Natural killer cell (primary cell): ENCODE data around the gene TPRX2. TPM values are rescaled to one million over a fixed set of nuclear protein-coding genes. Genes with fewer than 3 reads are reported as not detected.
"Not testable (repeated sequence)": the region's sequence is repeated elsewhere in the genome, so short reads cannot be mapped to it uniquely, and the experiment has no call there.

Experiments
- ATAC-seq, 3 donors: fragments of 150-1000 bp in 2 of 3; fragments of 200-7000 bp in 1 of 3; cut with Tn5 transposase; 1 replicate in 1 of 3; 2 replicates in 2 of 3; pipeline ENCODE4 v1.10.0; 2021; ENCODE audit warnings: mild to moderate bottlenecking in 2 of 3, moderate library complexity in 2 of 3
- DNase-seq, 2 donors: peaks; one replicate each; pipeline versions ENCODE4 v3.0.0 to v3.0.0-alpha.2; 2013 to 2021; ENCODE audit warnings: mixed read lengths in 1 of 2
- H3K27ac ChIP-seq: one replicate; pipeline ENCODE4 v1.5.1; 2013; ENCODE audit warnings: mild to moderate bottlenecking, low read length
- H3K27me3 ChIP-seq: one replicate; pipeline ENCODE4 v1.6.1; 2013; ENCODE audit warnings: low read length; ENCODE audit not compliant: control insufficient read depth, insufficient read depth
- H3K36me3 ChIP-seq: one replicate; pipeline ENCODE4 v1.6.1; 2013; ENCODE audit warnings: low read length; ENCODE audit not compliant: control insufficient read depth, insufficient read depth
- H3K4me1 ChIP-seq: one replicate; pipeline ENCODE4 v1.6.1; 2013; ENCODE audit warnings: low read length; ENCODE audit not compliant: control insufficient read depth, insufficient read depth
- H3K4me3 ChIP-seq: one replicate; pipeline ENCODE4 v1.5.1; 2013; ENCODE audit warnings: low read length
- H3K9me3 ChIP-seq: one replicate; pipeline ENCODE4 v1.6.1; 2013; ENCODE audit warnings: low read length; ENCODE audit not compliant: control insufficient read depth, insufficient read depth
- H3K27ac Mint-ChIP-seq, 2 donors: one replicate each; pipeline ENCODE4 v1.8.0; 2022; ENCODE audit warnings: mild to moderate bottlenecking in 2 of 2, mixed read lengths in 2 of 2, moderate library complexity in 1 of 2
- H3K27me3 Mint-ChIP-seq, 2 donors: one replicate each; pipeline ENCODE4 v1.8.0; 2022; ENCODE audit warnings: low read depth in 2 of 2, mixed read lengths in 2 of 2
- H3K36me3 Mint-ChIP-seq: one replicate; pipeline ENCODE4 v1.8.0; 2022; ENCODE audit warnings: mixed read lengths
- H3K4me1 Mint-ChIP-seq, 2 donors: one replicate each; pipeline ENCODE4 v1.8.0; 2022; ENCODE audit warnings: mixed read lengths in 2 of 2
- H3K4me3 Mint-ChIP-seq: one replicate; pipeline ENCODE4 v1.8.0; 2022; ENCODE audit warnings: mild to moderate bottlenecking, moderate library complexity, mixed read lengths
- H3K9me3 Mint-ChIP-seq, 2 donors: one replicate each; pipeline ENCODE4 v1.8.0; 2022; ENCODE audit warnings: mixed read lengths in 2 of 2
- CTCF ChIP-seq: fragments of 200-600 bp; IDR thresholded peaks from one replicate; pipeline ENCODE4 v1.8.0; 2022; ENCODE audit warnings: antibody characterized with exemption
- WGBS: methylation state at CpG from one replicate; pipeline ENCODE4 v1.1.7; 2013; ENCODE audit warnings: missing lambda C conversion rate; ENCODE audit not compliant: insufficient coverage; 5-methylcytosine and 5-hydroxymethylcytosine counted together
- intact Hi-C: fragments of 100-400 bp; cut with micrococcal nuclease; formaldehyde crosslinking; loops from one replicate; pipeline ENCODE4 v1.14.2; 2022
- total RNA-seq, 4 donors: library from RNA; stranded (reverse); fragments of 120-200 nt in 1 of 4; gene quantifications; one replicate each; pipeline versions ENCODE4 v1.2.3 to v1.2.4, GENCODE V29; 2013 to 2022

TPRX2 gene
- not detected for total RNA-seq
- total RNA-seq (2013), result not detected

- H3K27ac ChIP-seq, H3K4me3 ChIP-seq, intact Hi-C loops, H3K4me3 Mint-ChIP-seq, H3K4me1 ChIP-seq, H3K9me3 Mint-ChIP-seq, H3K27me3 ChIP-seq, H3K36me3 ChIP-seq, H3K4me1 Mint-ChIP-seq, H3K9me3 ChIP-seq, H3K36me3 Mint-ChIP-seq, H3K27ac Mint-ChIP-seq, DNase-seq: not testable (repeated sequence)
- WGBS, result 84% methylated on average over 9 of the region's 9 CpGs
- peak in 1 of 3 donors; percentile 7 for ATAC-seq
- H3K27me3 Mint-ChIP-seq, result peaks cover 8 to 23% of the 10 kb centered on the region in 2 donors
Observed at GRCh38 chr19:47858646-47859285, at the start of gene TPRX2. TSS of gene TPRX2 (plus strand) at chr19:47859235. CDS start at chr19:47859247, 12 bp downstream.

- ATAC-seq (peak; percentile 66 to 82 (median 68)), DNase-seq (peak; percentile 63 to 80)
- H3K9me3 ChIP-seq, result no peaks in the 10 kb centered on the region
- H3K36me3 ChIP-seq, result no peaks in the 10 kb centered on the region
- no peaks in the 10 kb centered on the region for H3K27me3 ChIP-seq
- H3K4me1 Mint-ChIP-seq, result peaks cover 0 to 5% of the 10 kb centered on the region in 2 donors
- no peaks in the 10 kb centered on the region for H3K4me1 ChIP-seq
- H3K4me3 Mint-ChIP-seq, result no peak overlapping the region
- intact Hi-C loops, result no loop called here
- WGBS, result 43% methylated on average over 14 of the region's 17 CpGs
- no peaks in the 10 kb centered on the region for H3K9me3 Mint-ChIP-seq
- no peaks in the 10 kb centered on the region for H3K36me3 Mint-ChIP-seq
- H3K27ac ChIP-seq, result no peak overlapping the region
- TF ChIP-seq CTCF, result peak; percentile 43
- H3K4me3 ChIP-seq, result no peak overlapping the region
- H3K27ac Mint-ChIP-seq, result no peak overlapping the region
- peaks cover 0 to 6% of the 10 kb centered on the region in 2 donors for H3K27me3 Mint-ChIP-seq
Observed at GRCh38 chr19:47813304-47813994, 45.6 kb upstream of the TPRX2 start.

DNA sequence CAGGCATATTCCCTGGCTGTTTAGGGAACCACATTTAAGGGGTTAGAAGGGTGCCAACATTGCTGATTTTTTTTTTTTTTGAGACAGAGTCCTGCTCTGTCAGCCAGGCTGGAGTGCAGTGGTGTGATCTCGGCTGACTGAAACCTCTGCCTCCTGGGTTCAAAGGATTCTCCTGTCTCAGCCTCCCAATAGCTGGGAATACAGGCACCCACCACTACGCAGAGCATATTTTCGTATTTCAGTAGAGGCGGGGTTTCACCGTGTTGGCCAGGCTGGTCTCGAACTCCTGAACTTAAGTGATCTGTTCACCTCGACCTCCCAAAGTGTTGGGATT lies 45.1 kb upstream of the TPRX2 start:
- 67% methylated on average over 7 of the region's 7 CpGs for WGBS
- H3K27ac Mint-ChIP-seq, result no peak overlapping the region
- H3K4me1 ChIP-seq, result no peaks in the 10 kb centered on the region

DNA sequence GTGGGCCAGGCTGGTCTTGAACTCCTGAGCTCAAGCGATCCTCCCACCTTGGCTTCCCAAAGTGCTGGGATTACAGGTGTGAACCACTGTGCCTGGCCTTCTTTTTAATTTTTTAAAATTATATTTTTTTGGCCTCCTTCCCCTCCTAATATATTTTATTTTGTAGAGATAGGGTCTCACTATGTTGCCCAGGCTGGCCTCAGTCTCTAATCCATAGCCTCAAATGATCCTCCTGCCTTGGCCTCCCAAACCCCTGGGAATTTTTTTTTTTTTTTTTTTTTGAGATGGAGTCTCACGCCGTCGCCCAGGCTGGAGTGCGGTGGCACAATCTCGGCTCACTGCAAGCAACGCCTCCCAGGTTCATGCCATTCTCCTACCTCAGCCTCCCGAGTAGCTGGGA lies 42.8 kb upstream of the TPRX2 start:
- H3K4me1 Mint-ChIP-seq, H3K4me1 ChIP-seq, H3K27me3 ChIP-seq, H3K36me3 ChIP-seq, ATAC-seq, H3K9me3 ChIP-seq, H3K9me3 Mint-ChIP-seq, DNase-seq, intact Hi-C loops, H3K27ac ChIP-seq, H3K36me3 Mint-ChIP-seq, H3K4me3 ChIP-seq, H3K4me3 Mint-ChIP-seq, H3K27ac Mint-ChIP-seq: not testable (repeated sequence)
- WGBS, result 92% methylated on average over 7 of the region's 8 CpGs
- H3K27me3 Mint-ChIP-seq, result peaks cover 15 to 16% of the 10 kb centered on the region in 2 donors

More for the DNA sequence above, 45.1 kb upstream of the TPRX2 start:
- ATAC-seq (peak in 2 of 3 donors; percentile 12 to 25), DNase-seq (no peak)
- Mint-ChIP-seq H3K4me1 (peaks cover 0 to 5% of the 10 kb centered on the region in 2 donors), H3K9me3 (no peaks in the 10 kb centered on the region), H3K36me3 (no peaks in the 10 kb centered on the region), H3K4me3 (no peak overlapping the region), H3K27me3 (peaks cover 0 to 6% of the 10 kb centered on the region in 2 donors)
- intact Hi-C loops, result no loop called here
- no peaks in the 10 kb centered on the region for H3K36me3 ChIP-seq
- H3K27ac ChIP-seq, result no peak overlapping the region
- no peaks in the 10 kb centered on the region for H3K27me3 ChIP-seq
- no peak for TF ChIP-seq CTCF
- H3K9me3 ChIP-seq, result no peaks in the 10 kb centered on the region
- H3K4me3 ChIP-seq, result no peak overlapping the region

- ATAC-seq, H3K27ac Mint-ChIP-seq: not testable (repeated sequence)
Observed at GRCh38 chr19:47818221-47818620, 40.8 kb upstream of the TPRX2 start.

More at GRCh38 chr19:47818221-47818620, 40.8 kb upstream of the TPRX2 start:
- H3K27ac ChIP-seq, H3K36me3 ChIP-seq, H3K9me3 Mint-ChIP-seq, H3K36me3 Mint-ChIP-seq, H3K27me3 ChIP-seq, H3K9me3 ChIP-seq, DNase-seq, H3K4me3 ChIP-seq, H3K4me1 ChIP-seq, intact Hi-C loops, H3K4me1 Mint-ChIP-seq, H3K4me3 Mint-ChIP-seq: not testable (repeated sequence)
- peaks cover 20 to 26% of the 10 kb centered on the region in 2 donors for H3K27me3 Mint-ChIP-seq
- 85% methylated on average over 1 of the region's 1 CpG for WGBS
